COLO829 (cell line): Measurements from ENCODE around the gene CACNA2D1.

ENCODE experiments used
- DNase-seq: peaks from one replicate; pipeline ENCODE4 v3.0.0; 2012; ENCODE audit warnings: low spot score

CACNA2D1 gene

DNA sequence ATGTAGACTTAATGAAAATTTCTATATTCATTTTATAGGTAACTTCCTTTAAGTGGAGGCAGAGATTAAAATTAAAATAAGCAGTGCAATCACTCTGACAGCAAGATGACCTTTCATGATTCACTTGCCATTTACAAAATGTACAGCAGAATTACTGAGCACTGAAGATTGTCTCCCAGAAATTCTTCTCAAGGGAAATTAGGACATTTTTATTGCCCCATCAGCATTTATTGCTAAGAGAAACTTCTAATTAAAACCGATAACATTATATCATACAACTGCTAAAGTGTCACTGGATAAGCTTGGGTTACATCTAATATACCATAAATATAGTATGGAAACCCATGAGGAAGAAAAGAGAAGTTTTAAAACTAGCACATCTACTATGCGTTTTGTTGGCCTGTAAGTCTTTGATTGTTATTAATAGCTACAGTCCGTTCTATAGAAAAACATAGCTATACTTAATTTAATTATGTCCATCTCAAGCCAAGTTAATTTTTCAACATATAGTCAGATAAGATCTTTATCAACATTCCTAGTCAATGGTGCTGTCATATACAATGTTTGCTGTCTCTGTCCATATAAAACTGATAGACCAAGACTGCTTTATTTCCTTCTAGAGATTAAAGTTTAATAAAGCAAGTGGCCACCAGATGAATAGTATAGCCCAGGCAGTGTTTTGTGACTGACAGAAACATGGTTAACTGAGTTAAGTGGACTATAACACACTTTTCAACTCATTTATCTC, 456.7 kb downstream of the CACNA2D1 start:
- no peak for DNase-seq

DNA sequence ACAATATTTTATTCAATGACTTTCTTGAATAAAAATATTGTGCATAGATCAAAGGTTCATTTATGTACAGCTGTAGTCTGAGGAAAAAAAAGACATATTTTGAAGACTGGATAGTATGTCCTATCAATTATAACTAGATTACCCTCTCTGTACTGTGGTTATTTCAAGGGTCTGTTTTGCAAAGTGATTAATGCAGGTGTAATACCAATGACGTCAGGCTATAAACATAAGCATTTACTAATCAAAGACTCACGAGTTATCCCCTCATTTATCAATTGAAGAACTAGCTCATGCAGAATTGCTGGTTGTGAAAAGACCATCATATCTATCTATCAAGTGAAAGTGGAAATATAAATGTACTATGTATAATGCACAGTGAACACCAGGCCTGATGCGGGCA, 460.2 kb downstream of the CACNA2D1 start:
- no peak for DNase-seq

DNA sequence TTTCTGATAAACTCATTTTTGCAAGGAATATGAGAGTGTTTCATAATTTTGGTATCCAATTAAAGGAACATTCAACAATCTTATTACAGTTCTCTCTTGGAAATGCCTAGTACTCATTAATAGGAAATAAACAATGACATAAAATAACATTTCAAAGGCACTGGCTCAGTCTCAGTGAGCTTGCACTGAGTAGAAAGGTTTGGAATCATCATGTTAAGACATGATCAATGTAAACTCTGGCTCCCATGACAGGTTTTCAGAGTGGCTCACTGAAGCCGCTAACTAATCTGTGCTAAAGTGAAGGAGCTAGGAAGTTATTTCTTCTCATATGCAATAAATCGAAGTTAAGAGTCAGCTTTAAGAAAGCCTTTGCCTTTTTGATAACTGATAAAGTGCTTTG, 470.5 kb downstream of the CACNA2D1 start:
- no peak for DNase-seq

DNA sequence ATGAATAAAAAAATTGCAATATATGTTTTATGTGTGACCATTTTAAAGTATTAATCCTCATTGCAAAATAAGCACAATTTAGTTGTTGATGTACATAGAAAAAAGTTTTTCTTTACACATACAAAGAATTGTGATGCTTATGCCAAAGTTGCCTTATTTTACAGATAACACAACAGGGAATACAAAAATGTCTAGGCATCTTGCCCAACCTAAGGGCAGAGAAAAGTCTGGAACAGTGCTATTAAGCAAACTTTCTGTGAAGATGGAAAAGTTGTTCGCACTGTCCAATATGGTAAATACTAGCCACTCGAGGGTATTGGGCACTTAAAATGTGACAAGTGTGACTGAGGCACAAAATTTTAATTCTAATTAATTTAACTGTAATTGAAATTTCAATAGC, 483.6 kb downstream of the CACNA2D1 start:
- no peak for DNase-seq

DNA sequence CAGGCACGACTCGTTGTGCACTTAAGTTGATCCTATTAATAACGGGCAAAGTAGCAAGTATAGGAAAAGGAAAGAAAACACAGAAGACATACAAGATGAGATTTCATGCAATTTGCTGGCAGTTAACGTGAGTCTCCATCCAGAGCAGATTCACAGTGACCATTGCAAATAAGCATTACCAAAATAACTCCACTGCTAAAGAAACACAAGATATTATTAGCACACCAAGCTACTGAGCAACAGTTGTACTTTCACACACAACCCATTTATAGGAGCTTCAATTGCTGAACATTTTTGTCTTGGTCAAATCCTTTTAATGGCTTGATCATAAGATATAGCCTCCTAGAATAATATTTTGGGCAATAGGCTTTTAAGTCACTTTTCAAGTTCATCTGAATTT, 486.1 kb downstream of the CACNA2D1 start:
- DNase-seq = no peak

DNA sequence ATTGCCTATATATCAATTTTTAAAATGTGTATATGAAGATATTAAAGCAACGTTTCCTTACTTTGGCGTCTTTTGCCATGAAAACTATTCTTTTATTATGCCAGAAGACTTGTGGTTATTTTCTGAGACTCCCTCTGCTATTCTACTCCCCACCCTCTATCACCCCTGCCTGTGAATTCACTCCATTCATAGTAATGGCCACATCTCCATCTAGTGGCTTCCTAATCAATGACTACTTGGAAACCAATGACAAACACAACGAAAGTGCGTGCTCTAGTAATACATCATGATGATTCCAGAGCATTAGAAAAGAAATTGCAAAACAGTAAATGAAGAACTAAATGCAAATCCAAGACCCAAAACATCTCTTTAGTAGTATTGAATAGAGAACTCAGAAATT, 487.1 kb downstream of the CACNA2D1 start:
- peak; percentile 42 for DNase-seq

DNA sequence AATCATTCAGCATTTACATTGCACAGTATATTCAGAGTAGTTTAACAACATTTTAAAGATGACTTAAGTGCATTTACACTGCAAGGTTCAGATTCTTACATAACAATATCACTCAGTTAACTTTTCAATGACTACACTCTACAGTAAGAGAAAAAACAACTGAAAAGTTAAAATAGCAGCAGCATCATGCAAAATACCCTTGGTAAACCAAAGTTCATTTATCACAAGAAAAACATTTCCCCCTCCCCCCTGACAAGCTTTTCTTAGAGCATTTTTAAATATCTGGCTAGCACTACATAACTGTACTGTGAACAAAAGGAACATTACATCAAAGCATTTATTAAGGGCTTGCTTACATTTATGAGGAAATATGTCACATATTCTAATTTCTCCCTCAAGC, 494.3 kb downstream of the CACNA2D1 start:
- DNase-seq = no peak

DNA sequence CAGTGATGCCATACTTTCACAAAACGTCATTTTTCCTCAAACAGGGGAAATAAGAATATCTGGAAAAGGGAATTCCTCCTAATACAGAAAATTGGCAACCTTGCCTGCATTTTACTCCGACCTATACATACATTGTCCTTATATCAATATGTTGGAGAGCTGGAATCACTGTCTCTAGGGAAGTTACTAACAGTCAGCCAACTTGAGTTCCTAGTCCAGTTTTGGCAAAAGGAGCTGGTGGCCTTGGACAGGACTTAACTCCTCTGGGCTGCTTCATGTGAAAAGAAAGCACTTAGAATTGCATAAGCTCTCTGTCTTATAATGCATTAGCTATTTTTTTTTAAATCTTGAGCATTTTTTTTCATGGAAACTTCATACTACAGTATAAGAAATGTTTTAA, 499.5 kb downstream of the CACNA2D1 start:
- DNase-seq = no peak

DNA sequence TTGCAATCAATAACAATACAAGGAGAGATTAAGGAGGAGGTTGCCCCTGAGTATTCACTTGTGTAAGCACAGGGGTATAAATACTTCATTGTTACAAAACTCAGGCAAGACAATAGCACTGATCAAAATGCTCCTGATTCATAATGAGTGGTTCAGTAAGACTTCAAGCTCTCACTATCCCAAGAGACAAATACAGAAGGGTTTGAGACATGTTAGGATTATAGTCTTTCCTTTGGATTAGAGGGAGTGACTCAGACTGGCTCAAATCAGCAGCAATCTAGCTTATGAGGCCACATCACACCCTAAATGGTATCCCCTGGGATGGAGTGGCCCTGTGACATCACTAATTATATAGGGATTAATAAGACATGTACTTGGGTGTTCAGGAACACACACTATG, 506.5 kb downstream of the CACNA2D1 start:
- no peak for DNase-seq

DNA sequence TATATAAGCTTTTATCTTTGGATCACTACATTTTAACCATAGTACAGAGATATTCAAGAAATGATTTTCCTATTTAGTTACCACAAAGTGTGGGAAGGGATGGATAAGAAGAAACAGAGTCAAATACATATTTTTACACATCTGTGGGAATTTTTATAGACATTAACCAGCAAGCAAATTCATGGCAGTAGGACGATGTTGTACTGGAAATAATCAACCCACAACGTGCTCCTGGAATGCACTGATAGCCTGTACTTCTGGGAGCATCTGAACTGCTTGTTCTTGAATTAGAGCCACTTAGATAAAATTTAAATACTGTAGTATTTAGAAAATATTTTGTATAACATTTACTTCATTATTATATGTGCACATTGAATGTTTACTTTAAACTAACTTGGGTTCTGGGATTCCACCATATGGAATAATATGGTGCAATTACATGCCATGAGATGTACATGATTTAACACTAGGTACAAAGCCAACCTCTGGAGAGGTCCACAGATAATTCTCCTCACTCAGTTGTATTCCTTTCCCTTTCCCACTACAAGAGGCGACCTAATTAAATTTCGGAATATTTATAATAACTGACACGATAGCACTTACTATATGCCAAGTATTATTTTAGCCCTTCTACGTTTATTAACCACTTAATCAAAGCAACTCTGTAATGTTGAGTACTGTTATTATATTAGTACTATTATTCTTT, 508.8 kb downstream of the CACNA2D1 start:
- no peak for DNase-seq

DNA sequence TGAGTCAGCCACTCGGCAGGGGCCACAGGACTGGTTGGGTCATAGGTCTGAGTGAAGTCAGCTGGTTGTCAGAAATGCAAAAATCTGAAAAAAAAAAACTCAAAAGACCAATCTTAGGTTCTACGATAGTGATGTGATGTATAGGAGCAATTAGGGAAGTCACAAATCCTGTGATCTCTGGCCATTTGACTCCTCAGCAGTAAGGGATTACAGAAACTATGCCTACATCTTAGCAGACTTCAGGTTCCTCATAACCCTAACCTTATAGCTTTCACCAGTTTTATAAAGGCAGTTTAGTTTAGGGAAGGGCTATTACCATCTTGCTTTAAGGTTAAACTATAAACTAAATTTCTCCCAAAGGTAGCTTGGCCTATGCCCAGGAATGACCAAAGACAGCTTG, 510.6 kb downstream of the CACNA2D1 start:
- no peak for DNase-seq

DNA sequence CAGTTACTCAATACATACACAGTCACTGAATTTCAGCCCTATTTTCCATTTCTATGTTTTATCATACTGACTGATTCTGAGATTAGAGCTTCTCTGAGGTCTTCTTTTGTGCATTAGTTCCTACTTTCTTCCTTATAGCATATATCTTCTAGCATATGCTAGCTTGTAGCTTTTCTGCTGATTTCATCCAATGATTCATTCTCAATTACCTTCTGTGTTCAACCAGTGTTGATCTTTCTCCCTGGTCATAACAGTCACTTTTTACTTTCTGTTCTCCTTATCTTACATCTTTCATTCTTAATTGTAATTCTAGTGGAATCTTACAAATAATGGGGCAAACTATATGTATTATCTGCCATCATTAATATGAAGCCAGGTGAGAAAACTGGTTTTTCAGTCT, 514.2 kb downstream of the CACNA2D1 start:
- DNase-seq = no peak

DNA sequence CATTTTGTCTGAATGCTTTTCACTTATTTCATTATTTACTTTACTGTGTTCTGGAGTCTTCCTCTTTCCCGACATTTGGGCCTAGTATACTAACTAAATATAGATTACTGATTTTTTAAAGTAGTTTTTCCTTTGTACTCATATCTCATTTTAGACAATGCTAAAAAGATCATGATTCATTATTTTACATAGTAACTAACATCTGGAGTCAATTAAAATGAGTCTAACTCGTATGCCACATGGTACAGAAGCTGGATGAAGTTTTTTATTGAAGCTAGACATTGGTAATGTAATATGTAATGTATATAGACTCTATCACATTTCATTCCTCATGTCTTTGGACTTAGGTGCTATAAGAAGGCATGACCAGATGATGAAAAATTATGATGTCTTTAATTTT, 517.4 kb downstream of the CACNA2D1 start:
- no peak for DNase-seq

DNA sequence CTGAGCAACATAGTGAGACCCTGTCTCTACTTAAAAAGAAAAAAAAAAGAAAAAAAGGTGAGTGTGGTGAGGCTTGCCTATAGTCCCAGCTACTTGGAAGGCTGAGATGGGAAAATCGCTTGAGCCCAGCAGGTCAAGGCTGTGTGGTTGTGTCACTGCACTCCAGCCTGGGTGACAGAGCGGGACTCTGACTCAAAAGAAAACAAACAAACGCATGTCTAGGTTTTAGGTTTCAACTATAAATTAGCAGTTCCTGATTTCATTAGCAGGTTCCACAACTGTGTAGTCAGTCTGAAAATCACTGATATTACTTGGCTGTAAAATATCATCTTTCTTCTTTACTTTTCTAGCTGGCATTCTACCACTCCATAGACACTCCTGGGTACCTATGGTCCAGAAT, 518.0 kb downstream of the CACNA2D1 start:
- DNase-seq = no peak

DNA sequence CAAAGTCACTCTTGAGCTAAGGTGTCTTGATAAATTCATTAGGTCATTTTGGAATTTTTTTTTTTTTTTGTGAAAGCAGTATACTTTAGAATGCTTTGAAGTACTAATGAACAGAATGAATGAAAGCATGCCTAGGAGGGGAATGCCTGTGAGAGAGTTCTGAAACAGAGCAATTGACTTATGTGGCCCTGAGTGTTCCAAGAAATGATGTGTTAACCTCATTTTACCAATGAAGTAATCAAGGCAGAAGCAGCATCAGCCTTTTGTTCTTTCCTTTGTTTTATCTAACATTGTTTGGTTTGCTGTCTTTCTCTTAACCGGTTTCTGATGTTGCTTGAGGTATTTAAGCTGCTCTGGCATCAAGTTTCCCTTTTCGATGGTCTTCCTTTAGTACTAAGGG, 519.1 kb downstream of the CACNA2D1 start:
- no peak for DNase-seq

DNA sequence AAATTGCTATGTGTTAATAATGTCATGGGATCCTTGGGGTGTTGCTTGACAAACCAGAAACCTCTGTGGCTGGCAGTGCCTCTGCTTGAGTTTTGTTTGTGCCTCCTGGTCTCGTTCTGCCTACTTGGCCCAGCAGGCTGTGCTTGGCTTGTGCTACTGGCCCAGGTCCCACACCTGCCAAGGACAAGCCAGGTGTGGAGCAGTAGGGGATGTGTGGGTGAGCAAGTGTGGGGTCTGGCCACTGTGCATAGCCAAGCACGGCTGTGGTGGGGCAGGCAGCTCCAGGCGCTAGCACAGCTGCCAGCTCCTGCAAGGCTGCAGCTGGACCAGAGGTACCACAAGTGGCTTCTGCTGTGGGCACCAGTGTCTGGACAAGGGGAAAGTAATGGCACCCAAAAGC, 524.1 kb downstream of the CACNA2D1 start:
- no peak for DNase-seq

DNA sequence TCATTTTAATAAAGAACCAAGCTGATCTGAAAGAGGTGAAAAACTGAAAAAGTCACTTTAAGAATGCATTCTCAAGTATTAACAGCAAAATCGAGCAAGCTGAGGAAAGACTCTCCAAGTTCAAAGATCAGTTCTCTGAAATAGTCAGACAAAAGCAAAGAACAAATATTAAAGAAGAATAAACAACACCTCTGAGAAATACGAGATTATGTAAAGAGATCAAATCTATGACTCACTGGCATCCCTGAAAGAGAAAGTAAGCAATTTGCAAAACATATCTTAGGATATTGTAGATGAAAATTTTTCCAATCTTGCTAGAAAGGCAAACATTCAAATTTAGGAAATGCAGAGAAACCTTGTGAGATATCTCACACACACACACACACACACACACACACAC, 535.4 kb downstream of the CACNA2D1 start:
- DNase-seq = no peak

DNA sequence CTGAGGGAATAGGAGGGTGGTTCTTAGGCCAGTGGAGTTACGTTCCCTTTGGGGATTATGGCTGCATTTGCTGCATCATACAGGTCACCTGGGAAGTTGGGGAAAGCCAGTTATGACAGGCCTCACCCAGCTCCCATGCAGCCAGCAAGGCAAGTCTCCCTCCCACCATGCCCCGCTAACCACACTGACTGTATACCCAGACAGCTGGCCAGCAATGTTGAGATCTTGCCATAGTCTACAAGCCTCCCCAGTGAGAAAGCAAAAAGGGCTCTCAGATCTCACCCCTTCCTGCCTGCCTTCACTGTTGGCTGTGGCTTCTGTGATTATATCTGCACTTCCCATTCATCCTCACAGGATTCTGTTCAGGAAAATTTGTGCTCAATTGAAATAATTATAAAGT, 540.5 kb downstream of the CACNA2D1 start:
- DNase-seq = no peak

DNA sequence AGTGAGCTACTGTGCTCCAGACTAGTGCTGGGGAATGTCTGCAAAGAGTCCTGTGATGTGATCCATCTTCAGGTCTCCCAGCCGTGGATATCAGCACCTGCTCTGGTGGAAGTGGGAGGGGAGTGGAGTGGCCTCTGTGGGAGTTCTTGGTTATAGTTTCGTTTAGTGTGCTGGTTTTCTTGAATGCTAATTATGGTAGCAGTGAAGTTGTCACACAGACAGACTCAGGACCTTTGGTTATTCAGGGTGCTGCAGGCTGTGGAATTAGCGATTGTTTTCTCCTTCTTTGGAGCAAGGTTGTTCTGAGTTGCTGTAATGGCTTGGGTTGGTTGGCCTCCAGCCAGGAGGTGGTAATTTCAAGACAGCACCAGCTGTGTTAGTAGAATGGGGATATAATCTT, 541.0 kb downstream of the CACNA2D1 start:
- no peak for DNase-seq
